ENCODE data around the gene NEURL2. TPM values are rescaled to one million over a fixed set of nuclear protein-coding genes. Genes with fewer than 3 reads are reported as not detected.
"Not testable (repeated sequence)": the region's sequence is repeated elsewhere in the genome, so short reads cannot be mapped to it uniquely, and the experiment has no call there.

The NEURL2 gene
- total RNA-seq, 1 donor, result 6.8 TPM

DNA sequence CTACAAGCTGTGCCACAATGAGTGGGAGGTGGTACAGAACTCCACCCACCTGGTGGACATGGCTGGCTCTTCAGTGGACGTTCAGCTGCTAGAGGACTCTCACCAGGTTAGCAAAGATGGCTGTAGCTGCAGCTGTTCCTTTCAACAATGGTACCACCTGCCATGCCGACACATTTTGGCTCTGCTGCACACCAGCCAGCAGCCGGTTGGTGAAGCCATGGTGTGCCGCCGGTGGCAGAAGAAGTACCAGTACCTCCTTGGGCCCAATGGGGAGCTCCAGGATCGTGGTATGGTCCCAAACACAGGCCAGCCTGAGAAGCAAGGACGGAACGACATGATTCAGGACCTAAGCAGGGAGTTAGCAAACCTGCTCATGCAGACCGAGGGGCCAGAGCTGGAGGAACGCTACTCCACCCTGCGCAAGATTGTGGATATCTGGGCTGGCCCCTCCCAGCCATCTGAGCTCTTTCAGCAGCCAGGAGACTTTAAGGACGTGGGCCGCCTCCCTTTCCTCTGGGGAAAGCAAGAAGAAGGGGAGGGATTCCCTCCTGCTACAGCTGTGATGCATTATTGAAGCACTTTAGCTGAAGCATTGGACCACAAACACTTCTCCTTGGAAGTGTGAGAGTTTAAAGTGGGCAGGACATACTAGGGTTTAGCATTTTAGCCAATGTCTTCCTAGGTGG is 12.8 kb downstream of the NEURL2 start:
- DNase-seq (ENCODE audit: low read depth), result peak; percentile 86
- H3K4me3 ChIP-seq (ENCODE audit: low read depth, low read length), result no peak overlapping the region
- TF ChIP-seq CTCF (IDR thresholded peaks at IDR 0.05; ENCODE audit: insufficient read depth, low read length), result no peak

GRCh38 chr20:45874576-45874975 is 16.4 kb downstream of the NEURL2 start:
- no peak for DNase-seq (ENCODE audit: low read depth)
- no peak for TF ChIP-seq CTCF (IDR thresholded peaks at IDR 0.05; ENCODE audit: insufficient read depth, low read length)

DNA sequence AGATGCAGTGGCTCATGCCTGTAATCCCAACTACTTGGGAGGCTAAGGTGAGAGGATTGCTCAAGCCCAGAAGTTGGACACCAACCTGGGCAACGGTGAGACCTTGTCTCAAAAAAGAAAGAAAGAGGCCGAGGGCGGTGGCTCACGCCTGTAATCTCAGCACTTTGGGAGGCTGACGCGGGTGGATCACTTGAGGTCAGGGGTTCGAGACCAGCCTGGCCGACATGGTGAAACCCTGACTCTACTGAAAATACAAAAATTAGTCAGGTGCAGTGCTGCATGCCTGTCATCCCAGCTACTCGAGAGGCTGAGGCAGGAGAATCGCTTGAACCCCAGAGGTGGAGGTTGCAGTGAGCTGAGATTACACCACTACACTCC is 16.9 kb downstream of the NEURL2 start:
- H3K4me3 ChIP-seq (ENCODE audit: low read depth, low read length); DNase-seq (ENCODE audit: low read depth): not testable (repeated sequence)

More at GRCh38 chr20:45874576-45874975, 16.4 kb downstream of the NEURL2 start:
- H3K4me3 ChIP-seq (ENCODE audit: low read depth, low read length), result no peak overlapping the region

DNA sequence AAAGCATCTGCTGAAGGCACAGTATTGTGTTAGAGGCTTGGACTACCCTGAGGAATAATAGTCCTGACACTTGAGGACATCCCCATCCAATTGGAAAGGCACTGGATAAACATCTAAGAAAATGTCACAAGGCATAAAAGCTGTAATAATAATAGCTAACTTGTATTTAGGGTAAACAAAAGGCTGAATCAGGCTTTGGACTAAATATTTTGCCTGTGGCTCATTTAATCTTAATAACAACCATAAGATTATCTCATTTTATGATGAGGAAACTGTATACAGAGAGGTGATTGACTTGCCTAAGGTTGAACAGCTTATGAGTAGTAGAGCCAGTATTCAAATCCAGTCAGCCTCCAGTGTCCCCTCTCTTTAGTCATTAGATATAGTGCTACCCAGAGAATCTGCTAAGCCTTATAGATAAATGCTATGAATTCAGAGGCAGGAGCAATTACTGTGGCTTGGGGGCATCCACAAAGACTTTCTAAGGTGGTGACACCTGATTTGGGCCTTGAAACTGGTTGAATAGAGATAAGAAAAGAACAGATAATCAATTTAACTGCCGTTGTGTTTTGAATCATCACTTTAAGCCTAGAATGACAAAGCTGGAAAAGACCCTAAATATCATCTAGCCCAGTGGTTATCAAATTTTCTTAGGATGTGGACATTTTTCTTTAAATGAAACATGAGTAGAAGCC is 17.5 kb downstream of the NEURL2 start:
- no peak for DNase-seq (ENCODE audit: low read depth)
- no peak overlapping the region for H3K4me3 ChIP-seq (ENCODE audit: low read depth, low read length)

GRCh38 chr20:45872626-45873025 is 18.4 kb downstream of the NEURL2 start:
- H3K4me3 ChIP-seq (ENCODE audit: low read depth, low read length), result no peak overlapping the region
- no peak for TF ChIP-seq CTCF (IDR thresholded peaks at IDR 0.05; ENCODE audit: insufficient read depth, low read length)
- DNase-seq (ENCODE audit: low read depth), result no peak

More for the DNA sequence above, 17.5 kb downstream of the NEURL2 start:
- no peak for TF ChIP-seq CTCF (IDR thresholded peaks at IDR 0.05; ENCODE audit: insufficient read depth, low read length)

DNA sequence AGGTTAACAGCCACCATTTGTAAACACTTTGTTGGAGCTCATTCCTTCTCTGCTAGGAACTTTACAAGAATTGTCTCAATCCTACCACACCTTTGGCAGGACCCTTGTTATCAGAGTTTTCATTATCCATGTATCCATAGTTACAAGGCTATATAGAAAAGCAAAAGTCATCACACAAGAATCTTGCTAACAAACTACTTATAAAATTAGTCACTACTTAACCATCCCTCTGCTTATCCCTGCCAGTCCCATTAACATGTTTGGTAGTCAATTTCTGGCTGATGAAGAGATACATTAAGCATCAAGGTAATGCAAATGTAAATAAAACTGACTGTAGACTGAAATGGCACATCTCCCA is 23.2 kb downstream of the NEURL2 start:
- TF ChIP-seq CTCF (IDR thresholded peaks at IDR 0.05; ENCODE audit: insufficient read depth, low read length), result no peak
- no peak overlapping the region for H3K4me3 ChIP-seq (ENCODE audit: low read depth, low read length)
- peak; percentile 72 for DNase-seq (ENCODE audit: low read depth)

- no peak for DNase-seq (ENCODE audit: low read depth)
- TF ChIP-seq CTCF (IDR thresholded peaks at IDR 0.05; ENCODE audit: insufficient read depth, low read length), result no peak
- no peak overlapping the region for H3K4me3 ChIP-seq (ENCODE audit: low read depth, low read length)
Observed at GRCh38 chr20:45867136-45867818, 23.7 kb downstream of the NEURL2 start.
